SU-DHL-6 (cell line): Measurements from ENCODE around the gene PXT1.
"Not testable (repeated sequence)": the region's sequence is repeated elsewhere in the genome, so short reads cannot be mapped to it uniquely, and the experiment has no call there.

Experiments
- H2AFZ ChIP-seq: fragments of 200-600 bp; sonication (generic); 2 replicates; pipeline ENCODE4 v1.6.1; 2014; ENCODE audit warnings: low read depth, mild to moderate bottlenecking, moderate library complexity, mixed read lengths, antibody characterized with exemption, low read length; ENCODE audit not compliant: severe bottlenecking
- H3F3A ChIP-seq: fragments of 200-600 bp; shearing (Covaris generic); 2 replicates; pipeline ENCODE4 v1.6.0; 2016; ENCODE audit warnings: antibody characterized with exemption, mild to moderate bottlenecking; ENCODE audit not compliant: insufficient read depth
- H3K27ac ChIP-seq: fragments of 200-600 bp; sonication (generic); 2 replicates; pipeline ENCODE4 v1.5.1; 2016; ENCODE audit warnings: low read depth, mild to moderate bottlenecking, low read length, moderate library complexity, mixed read lengths
- H3K27me3 ChIP-seq: fragments of 200-600 bp; sonication (generic), shearing (Covaris generic); 2 replicates; pipeline ENCODE4 v1.6.0; 2014; ENCODE audit warnings: mild to moderate bottlenecking, low read length
- H3K36me3 ChIP-seq: fragments of 200-600 bp; sonication (generic); 2 replicates; pipeline ENCODE4 v1.6.1; 2014; ENCODE audit warnings: mild to moderate bottlenecking, low read length, mixed read lengths
- H3K4me2 ChIP-seq: fragments of 300-600, 200-600 bp; shearing (Covaris generic), sonication (generic); 2 replicates; pipeline ENCODE4 v1.6.0; 2014; ENCODE audit warnings: low read length, low read depth, mild to moderate bottlenecking; ENCODE audit not compliant: poor library complexity, severe bottlenecking
- H3K4me3 ChIP-seq: fragments of 200-600 bp; sonication (generic); 2 replicates; pipeline ENCODE4 v1.5.1; 2014; ENCODE audit warnings: antibody characterized with exemption, low read length, mild to moderate bottlenecking, mixed read lengths; ENCODE audit not compliant: insufficient read depth, poor library complexity, severe bottlenecking
- H3K79me2 ChIP-seq: fragments of 200-600 bp; sonication (generic); 2 replicates; pipeline ENCODE4 v1.6.1; 2014; ENCODE audit warnings: mild to moderate bottlenecking, low read length, moderate library complexity; ENCODE audit not compliant: insufficient read depth
- H3K9ac ChIP-seq: fragments of 200-600 bp; sonication (generic); 2 replicates; pipeline ENCODE4 v1.7.0; 2014; ENCODE audit warnings: mild to moderate bottlenecking, low read length
- H3K9me2 ChIP-seq: fragments of 200-600 bp; sonication (generic); replicated peaks from 2 replicates; pipeline ENCODE4 v1.6.1; 2014; ENCODE audit warnings: low read length; ENCODE audit not compliant: insufficient read depth
- H3K9me3 ChIP-seq: fragments of 200-600 bp; sonication (generic); 2 replicates; pipeline ENCODE4 v1.6.1; 2014; ENCODE audit warnings: low read length, mixed read lengths; ENCODE audit not compliant: insufficient read depth
- H4K20me1 ChIP-seq: fragments of 200-600 bp; sonication (generic); 2 replicates; pipeline ENCODE4 v1.6.1; 2014; ENCODE audit warnings: low read depth, mild to moderate bottlenecking, antibody characterized with exemption, low read length, moderate library complexity, mixed read lengths
- EZH2phosphoT487 ChIP-seq: fragments of 200-600 bp; sonication (generic), shearing (Covaris generic); conservative IDR thresholded peaks from 2 replicates; pipeline ENCODE4 v1.6.1; 2018; ENCODE audit warnings: mild to moderate bottlenecking, antibody characterized with exemption, low read length, moderate library complexity, mixed read lengths
- TF ChIP-seq, protein P1 (sequence below): fragments of 200-600 bp; sonication (generic); IDR thresholded peaks from one replicate; pipeline ENCODE4 v1.5.1; 2017; ENCODE audit warnings: antibody characterized with exemption, mild to moderate bottlenecking, low read length, moderate library complexity; ENCODE audit not compliant: insufficient read depth, poor library complexity, severe bottlenecking

The PXT1 gene

DNA sequence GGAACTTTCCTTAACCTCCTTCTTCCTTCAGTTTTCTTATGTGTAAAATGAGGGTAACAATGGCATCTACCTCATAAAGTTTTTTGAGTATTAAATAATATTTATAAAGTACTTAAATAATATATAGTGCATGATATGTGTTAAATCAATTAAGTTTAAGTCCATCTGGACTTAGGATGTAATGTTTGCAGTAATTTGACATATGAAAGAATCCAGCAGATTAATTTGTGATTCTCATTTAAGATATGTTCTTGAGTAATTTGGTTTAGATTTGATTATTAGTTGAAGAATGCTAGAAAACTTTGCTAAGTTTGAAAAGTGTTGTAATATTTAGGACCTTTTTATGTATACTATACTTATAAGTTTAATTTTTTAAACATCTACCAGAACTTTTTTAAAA lies 18.3 kb upstream of the PXT1 start:
- H4K20me1 ChIP-seq = peaks cover 24% of the 10 kb centered on the region

DNA sequence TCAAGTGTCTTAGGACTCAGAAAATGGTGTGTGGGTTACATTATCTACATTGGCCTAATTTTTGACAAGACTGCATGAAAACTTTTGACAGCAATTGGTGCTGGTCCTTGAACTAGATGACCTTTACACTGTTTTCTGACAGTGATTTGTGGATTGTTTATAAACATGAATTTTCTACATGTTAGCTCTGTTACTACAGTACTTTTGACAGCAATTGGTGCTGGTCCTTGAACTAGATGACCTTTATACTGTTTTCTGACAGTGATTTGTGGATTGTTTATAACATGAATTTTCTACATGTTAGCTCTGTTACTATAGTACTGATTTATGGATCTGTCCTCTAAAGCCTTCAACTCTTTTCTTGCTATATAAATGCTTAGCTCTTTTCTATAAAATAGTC lies 16.8 kb upstream of the PXT1 start:
- H4K20me1 ChIP-seq = peaks cover 24% of the 10 kb centered on the region
- H3K9ac ChIP-seq = no peak overlapping the region
- no peak overlapping the region for H3K4me3 ChIP-seq
- H3K27me3 ChIP-seq = no peaks in the 10 kb centered on the region
- H2AFZ ChIP-seq = no peak overlapping the region
- H3K79me2 ChIP-seq = peaks cover 100% of the 10 kb centered on the region
- H3K4me2 ChIP-seq = no peak overlapping the region
- H3K36me3 ChIP-seq = 0 out of 2 replicates have a peak, but pooled peaks cover 7% of the 10 kb centered on the region
- H3K9me3 ChIP-seq = no peaks in the 10 kb centered on the region
- H3F3A ChIP-seq = no peaks in the 10 kb centered on the region; the same call in 1 of the 2 replicates
- no peak for TF ChIP-seq EZH2phosphoT487
- TF ChIP-seq, protein P1, sequence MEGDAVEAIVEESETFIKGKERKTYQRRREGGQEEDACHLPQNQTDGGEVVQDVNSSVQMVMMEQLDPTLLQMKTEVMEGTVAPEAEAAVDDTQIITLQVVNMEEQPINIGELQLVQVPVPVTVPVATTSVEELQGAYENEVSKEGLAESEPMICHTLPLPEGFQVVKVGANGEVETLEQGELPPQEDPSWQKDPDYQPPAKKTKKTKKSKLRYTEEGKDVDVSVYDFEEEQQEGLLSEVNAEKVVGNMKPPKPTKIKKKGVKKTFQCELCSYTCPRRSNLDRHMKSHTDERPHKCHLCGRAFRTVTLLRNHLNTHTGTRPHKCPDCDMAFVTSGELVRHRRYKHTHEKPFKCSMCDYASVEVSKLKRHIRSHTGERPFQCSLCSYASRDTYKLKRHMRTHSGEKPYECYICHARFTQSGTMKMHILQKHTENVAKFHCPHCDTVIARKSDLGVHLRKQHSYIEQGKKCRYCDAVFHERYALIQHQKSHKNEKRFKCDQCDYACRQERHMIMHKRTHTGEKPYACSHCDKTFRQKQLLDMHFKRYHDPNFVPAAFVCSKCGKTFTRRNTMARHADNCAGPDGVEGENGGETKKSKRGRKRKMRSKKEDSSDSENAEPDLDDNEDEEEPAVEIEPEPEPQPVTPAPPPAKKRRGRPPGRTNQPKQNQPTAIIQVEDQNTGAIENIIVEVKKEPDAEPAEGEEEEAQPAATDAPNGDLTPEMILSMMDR = no peak
- no peaks in the 10 kb centered on the region for H3K9me2 ChIP-seq
- no peak overlapping the region for H3K27ac ChIP-seq

More for the DNA sequence above, 18.3 kb upstream of the PXT1 start:
- peaks cover 100% of the 10 kb centered on the region for H3K79me2 ChIP-seq
- no peaks in the 10 kb centered on the region for H3K9me3 ChIP-seq
- no peaks in the 10 kb centered on the region; the same call in 1 of the 2 replicates for H3F3A ChIP-seq
- no peaks in the 10 kb centered on the region for H3K27me3 ChIP-seq
- no peak overlapping the region for H3K4me2 ChIP-seq
- H3K27ac ChIP-seq = no peak overlapping the region
- 0 out of 2 replicates have a peak, but pooled peaks cover 7% of the 10 kb centered on the region for H3K36me3 ChIP-seq
- TF ChIP-seq EZH2phosphoT487 = no peak
- TF ChIP-seq, protein P1 = no peak
- no peak overlapping the region for H2AFZ ChIP-seq
- no peak overlapping the region for H3K4me3 ChIP-seq
- H3K9me2 ChIP-seq = no peaks in the 10 kb centered on the region
- H3K9ac ChIP-seq = no peak overlapping the region

DNA sequence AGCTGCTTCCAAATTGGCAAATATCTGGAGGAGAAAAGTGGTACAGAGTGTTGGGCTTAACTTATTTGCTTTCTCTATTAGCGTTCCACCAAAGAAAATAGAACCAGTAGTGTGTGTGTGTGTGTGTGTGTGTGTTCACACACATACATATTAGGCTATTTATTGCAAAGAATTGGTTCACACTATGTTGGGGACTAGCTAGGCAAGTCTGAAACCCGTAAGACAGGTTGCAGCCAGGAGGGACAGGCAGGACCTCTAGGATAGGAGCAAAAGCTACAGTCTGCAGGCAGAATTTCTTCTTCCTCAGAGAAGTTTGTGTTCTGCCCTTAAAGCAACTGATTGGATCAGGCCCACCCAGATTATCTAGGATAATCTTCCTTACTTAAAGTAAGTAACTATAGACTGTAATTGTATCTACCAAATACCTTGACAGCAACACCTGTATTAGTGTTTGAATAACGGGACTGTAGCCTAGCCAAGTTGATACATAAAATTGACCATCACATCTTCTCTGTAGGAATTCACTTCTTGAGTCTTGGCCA lies 12.9 kb upstream of the PXT1 start:
- no peaks in the 10 kb centered on the region for H3F3A ChIP-seq
- no peak overlapping the region for H2AFZ ChIP-seq
- H3K4me3 ChIP-seq = no peak overlapping the region
- TF ChIP-seq, protein P1 = no peak
- TF ChIP-seq EZH2phosphoT487 = no peak
- H4K20me1 ChIP-seq = peaks cover 19% of the 10 kb centered on the region
- no peak overlapping the region for H3K27ac ChIP-seq
- H3K9me2 ChIP-seq = no peaks in the 10 kb centered on the region
- peaks cover 100% of the 10 kb centered on the region for H3K79me2 ChIP-seq
- H3K4me2 ChIP-seq = no peak overlapping the region
- no peaks in the 10 kb centered on the region for H3K9me3 ChIP-seq
- H3K9ac ChIP-seq = no peak overlapping the region
- no peaks in the 10 kb centered on the region; the same call in 1 of the 2 replicates for H3K36me3 ChIP-seq
- no peaks in the 10 kb centered on the region for H3K27me3 ChIP-seq

DNA sequence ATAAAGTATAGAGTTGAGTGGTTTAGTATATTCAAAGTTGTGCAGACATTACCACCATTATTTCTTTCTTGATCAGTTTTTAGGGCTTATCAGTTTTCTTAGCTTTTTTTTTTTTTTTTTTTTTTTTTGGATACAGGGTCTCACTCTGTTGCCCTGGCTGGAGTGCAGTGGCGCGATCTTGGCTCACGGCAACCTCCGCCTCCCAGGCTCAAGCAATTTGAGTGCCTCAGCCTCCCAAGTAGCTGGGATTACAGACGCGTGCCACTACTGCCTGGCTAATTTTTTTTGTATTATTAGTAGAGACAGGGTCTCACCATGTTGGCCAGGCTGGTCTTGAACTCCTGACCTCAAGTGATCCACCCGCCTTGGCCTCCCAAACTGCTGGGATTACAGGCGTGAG lies 10.2 kb upstream of the PXT1 start:
- not testable (repeated sequence) for H3K27me3 ChIP-seq, H3K36me3 ChIP-seq, H3K4me2 ChIP-seq, H3K9me2 ChIP-seq, H3F3A ChIP-seq, H3K27ac ChIP-seq, H2AFZ ChIP-seq, H3K9me3 ChIP-seq, H3K4me3 ChIP-seq, H3K9ac ChIP-seq
- Histone ChIP-seq H3K79me2 (peaks cover 99% of the 10 kb centered on the region), H4K20me1 (peaks cover 10% of the 10 kb centered on the region; the same call in 1 of the 2 replicates)

DNA sequence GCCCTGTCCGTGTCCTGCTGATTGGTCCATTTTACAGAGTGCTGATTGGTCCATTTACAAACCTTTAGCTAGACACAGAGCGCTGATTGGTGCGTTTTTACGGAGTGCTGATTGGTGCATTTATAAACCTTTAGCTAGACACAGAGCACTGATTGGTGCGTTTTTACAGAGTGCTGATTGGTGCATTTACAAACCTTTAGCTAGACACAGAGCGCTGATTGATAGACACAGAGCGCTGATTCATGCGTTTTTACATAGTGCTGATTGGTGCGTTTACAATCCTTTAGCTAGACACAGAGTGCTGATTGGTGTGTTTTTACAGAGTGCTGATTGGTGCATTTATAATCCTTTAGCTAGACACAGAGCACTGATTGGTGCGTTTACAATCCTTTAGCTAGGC lies 6.5 kb upstream of the PXT1 start:
- not testable (repeated sequence) for H3K27ac ChIP-seq, H3F3A ChIP-seq, H3K4me3 ChIP-seq, H3K27me3 ChIP-seq, H4K20me1 ChIP-seq, H2AFZ ChIP-seq, H3K4me2 ChIP-seq, H3K9me3 ChIP-seq, H3K9me2 ChIP-seq, H3K9ac ChIP-seq
- peaks cover 24% of the 10 kb centered on the region for H3K36me3 ChIP-seq
- H3K79me2 ChIP-seq = peaks cover 99% of the 10 kb centered on the region
